GM20431 (cell line): ENCODE measurements around the gene AKT2.

Source experiments
- in situ Hi-C: fragments of 300-500 bp; cut with MseI, MboI; formaldehyde crosslinking; loops from one replicate; pipeline ENCODE4 v1.15.0; 2020; ENCODE audit warnings: low sequenced_read_pairs; ENCODE audit not compliant: unreplicated experiment

Gene AKT2

GRCh38 chr19:40274585-40275544 is 10.3 kb downstream of the AKT2 start:
- in situ Hi-C loops, result no loop called here

- in situ Hi-C loops, result no loop called here
Observed at GRCh38 chr19:40273469-40274360, 11.4 kb downstream of the AKT2 start.

DNA sequence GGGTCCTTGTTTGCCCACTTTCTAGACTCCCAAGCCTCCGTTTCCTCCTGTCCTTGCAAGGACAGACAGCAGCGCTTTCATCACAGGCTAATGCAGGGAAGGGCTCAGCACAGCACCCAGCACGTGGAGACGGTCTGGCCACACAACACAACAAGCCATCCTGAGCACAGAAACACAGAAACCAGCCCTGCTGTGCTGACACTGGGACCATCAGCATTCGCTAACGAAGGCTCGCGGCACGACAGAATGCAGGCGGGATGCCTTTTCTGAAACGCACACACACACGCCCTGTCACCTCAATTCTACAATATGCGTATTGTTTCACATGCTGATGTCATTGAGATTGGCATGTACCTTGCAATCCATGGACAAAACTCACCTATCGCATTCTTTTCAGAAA is 12.9 kb downstream of the AKT2 start:
- in situ Hi-C loops, result no loop called here

DNA sequence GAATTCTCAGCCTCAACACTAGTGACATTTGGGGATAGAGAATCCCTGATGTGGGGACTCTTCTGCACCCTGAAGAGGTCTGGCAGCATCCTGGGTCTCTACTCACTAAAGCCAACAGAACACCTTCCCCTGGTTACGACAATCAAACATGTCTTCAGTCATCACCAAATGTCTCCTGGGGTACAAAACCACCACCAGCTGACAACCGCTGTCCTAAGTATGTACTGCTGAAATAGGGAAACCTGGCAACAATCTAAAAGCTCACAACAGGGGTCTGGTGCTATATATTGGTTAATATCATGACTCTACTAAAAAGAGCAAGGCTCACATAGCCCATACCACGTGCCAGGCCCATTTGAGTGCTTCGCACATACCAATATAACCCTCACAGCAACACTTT is 13.4 kb downstream of the AKT2 start:
- in situ Hi-C loops, result no loop called here

DNA sequence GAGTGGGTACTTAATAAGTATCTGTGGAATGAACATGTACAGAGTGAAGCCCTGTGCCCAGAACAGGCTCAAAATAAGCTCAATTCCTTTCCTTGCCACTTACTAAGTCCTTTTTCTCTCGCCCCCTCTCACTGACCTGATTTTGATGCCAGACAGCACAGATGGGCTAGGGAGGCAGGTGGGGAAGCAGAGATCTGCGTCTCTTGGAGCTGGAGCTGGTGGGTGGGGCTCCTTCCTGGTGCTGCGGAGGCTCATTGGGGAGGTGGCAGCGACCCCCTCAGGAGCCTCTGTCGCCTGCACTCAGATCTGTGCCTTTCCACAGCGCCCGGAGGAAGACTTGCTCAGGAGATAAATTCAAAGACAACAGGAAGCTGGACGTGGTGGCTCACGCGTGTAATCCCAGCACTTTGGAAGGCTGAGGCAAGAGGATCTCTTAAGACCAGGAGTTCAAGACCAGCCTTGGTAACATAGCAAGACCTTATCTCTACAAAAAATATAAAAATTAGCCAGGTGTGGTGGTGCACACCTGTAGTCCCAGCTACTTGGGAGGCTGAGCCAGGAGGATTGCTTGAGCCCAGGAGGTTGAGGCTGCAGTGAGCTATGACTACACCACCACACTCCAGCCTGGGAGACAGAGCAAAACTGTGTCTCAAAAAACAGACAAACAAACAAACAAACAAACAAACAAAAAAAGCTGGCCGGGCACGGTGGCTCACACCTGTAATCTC is 14.6 kb downstream of the AKT2 start:
- in situ Hi-C loops, result no loop called here

DNA sequence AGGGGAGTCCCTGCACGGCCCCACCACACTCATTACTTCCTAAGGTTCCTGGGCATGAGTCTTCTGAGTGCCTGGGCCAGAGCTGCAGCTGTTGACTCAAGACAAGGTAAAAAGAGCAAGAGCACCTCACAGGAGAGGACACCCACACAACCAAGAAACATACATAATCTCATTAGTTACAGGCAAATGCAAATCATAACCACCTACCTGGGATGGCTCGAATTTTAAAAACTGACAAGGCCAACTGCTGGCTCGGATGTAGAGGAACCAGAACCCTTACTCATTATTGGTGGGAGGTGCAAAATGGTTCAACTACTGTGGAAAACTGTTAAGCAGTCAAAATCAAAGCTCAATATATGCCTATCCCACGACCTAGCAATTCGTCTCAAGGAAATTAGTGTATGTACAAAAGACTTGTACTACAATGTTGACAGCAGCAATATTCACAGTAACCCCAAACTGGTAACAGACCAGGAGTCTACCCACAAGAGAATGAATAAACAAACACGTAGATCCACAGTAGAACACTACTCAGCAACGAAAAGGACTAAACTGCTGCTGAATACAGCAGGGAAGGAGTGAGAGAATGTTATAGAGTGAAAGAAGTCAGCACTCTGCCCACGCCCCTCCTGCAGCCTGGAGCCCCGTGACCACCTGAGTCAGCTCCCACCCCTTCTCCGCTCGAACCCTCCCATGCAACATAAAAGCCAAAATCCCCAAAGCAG is 15.8 kb downstream of the AKT2 start:
- in situ Hi-C loops, result no loop called here

DNA sequence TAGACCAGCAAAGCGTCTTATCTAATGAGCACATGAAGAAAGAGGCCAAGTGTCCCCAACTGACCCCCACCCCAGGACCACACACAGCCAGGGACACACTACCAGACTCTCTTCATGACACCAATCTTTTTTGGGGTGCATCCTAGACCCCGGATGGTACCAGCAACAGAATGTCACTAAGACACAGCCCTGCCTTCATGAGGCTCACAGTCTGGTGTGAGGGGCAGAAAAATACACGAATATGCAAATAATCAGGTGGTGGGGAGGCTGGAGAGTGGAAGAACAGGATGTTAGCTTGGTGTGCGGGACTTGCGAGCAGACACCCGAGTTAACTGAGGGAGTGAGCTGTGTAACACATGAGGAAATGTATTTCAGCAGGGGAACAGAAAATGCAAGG is 17.5 kb downstream of the AKT2 start:
- in situ Hi-C loops, result no loop called here

DNA sequence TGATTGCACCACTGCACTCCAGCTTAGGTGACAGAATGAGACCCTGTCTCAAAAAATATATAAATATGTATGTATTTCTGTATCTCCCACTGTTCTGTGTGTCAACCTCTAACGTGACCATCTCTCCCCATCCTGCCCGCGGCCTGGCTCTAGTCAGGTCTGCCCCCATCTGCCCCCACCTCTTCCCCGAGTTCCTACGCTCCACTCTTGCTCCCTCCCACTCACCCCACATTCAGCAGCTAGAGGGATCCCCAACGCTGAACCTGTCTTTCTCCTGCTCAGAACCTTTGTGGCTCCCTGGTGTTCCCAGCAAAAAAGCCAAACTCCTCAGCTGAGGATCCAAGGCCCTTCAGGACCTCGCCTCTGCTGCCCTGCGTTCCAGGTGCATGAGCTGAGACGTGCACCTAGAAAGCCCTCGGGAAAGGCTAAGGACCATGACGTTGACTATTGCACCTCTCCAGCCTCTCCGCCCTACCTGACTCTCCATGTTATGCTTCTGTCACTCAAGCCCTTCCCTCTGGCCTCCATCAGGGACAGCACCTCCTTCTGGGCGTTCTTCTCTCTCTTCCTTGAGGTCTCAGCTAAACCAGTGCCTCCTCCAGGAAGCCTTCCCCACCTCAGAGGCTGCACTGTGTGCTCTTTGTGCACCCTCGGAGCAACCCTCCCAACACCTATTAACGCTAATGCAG is 18.1 kb downstream of the AKT2 start:
- in situ Hi-C loops, result no loop called here

DNA sequence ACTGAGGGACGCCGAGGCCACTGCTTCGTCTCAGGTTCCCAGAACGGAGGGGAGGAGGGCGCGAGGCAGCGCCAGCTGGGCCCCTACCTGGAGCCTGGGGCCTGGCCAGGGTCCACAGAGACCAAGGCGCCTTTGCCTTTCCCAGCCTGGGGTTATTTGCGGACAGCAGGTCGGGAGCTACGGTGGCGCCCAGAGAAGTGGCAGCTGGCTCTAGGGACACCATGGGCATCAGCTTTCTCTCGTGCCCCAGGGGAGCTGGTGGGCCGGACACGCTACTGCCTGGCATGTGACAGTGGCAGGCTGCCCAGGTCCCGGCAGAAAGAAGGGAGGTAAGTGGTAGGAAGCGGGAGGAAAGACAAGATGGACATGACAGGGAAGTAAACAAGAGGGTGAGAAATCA is 19.0 kb downstream of the AKT2 start:
- in situ Hi-C loops, result no loop called here

DNA sequence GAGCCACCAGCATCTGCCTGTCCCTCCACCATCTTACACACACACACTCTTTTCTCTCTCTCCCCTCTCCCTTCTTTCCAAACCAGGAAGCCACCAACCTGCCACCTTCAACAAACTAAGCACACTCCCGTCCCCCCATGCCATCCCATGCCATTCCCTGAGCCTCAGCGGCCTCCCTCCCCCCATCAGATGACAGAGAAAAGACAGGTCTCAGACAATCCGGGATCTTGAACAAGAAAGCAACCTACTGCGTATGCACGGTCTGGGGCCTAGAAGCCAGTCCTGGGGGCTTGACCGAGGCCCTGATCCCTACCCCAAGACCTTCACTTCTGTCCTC is 19.4 kb downstream of the AKT2 start:
- in situ Hi-C loops, result no loop called here

DNA sequence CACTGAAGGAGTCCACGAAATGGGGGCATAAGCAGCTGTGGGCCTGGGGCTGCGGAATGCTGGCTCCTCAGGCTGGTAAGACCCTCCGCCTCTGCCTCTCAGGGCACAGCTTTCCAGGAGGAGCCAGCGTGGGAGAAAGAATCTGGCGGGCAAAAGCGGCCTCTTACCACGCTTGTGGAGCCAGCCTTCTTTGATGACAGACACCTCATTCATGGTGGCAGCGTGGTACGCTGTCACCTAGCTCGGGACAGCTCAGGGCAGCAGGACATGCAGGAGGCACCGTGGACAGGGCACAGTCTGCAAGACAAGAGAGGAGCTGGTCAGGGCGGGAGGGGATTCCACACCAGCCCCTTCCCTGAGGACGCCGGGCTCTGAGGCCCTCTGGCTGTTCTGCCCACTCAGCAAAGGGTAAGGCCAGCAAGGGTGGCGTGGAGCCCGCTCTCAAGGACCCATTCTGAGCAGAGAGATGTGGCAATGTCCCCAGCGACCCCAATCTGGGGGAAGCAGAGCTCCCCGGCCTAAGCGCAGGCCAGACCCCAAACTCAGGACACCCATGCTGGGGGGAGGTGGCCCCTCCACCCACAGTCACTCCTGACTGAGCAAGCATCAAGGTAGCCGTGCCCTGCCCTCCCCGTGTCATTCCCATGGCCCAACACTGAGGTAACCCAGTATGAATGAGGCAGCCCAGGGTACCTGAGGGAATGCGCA is 19.9 kb downstream of the AKT2 start:
- in situ Hi-C loops, result no loop called here

DNA sequence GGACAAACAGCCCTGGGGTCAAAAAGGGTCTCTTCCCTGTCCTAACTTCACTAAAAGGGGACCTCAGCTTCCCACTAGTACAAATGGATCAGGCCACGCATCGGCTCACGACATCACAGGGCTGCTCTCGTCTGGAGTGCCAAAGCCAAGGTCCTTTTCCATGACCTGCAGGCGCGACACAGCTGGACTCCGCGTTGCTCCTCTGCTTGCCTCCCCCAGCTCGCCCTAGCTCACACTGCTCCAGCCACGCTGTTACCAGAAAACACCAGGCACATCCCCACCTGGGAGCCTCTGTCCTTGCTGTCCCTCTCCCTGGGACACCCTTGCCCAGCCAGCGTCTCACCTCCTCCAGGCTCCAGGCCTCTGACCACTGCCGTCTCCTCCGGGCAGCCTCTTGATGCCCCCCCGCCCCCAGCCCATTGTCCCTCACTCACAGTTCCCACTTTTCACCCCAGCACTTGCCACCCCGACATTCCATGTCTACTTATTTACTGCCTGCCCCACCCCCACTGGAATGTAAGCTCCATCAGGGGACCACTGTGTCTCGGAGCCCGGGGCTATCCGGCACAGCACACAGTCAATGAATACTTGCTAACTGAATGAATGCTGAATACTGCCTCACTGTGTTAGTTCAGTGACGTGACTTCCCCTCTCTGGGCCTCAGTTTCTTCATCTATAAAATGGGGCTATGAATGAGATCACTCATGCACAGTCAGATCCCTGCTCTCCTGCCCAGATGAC is 20.7 kb downstream of the AKT2 start:
- in situ Hi-C loops, result no loop called here

DNA sequence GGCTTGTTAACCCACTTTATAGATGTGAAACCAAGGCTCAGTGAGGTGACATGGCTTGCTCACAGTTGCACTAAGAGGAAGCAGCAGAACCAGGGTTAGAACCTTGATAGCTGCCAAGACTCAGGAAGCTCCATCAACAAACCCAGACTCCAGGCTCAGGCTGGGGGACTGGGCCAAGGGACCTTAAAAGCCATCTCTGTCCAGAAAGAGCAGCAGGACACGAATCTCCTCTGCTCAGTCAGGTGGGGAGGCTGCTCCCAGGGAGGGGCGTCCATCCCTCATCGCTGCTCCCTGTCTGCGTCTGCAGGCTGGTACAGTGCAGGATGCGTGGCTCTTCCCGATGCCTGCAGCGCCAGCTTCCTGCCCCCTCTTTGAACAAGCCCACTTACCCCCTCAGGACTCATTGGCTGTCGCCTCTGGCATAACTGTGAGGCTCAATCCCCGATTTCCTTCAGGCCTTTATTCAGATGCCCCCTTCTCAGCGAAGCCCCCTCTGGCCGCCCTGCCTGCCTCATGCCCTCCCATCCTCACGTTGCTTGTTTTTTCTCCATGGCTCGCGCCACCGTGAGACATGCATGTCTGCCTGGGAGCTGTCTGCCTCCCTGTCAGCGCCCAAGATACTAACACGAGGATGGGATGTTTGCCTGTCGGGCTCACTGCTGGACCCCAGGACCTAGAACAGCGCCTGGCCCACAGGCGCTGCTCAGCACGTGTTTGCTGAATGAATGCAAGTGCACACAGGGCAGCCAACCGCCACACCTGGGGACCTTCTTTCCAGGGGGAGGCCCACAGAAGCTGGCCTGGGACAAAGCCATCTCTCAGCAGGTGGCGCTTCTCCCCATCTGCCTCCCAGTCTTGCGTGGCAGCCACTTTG is 21.5 kb downstream of the AKT2 start:
- in situ Hi-C loops, result no loop called here

- in situ Hi-C loops, result no loop called here
Observed at GRCh38 chr19:40262422-40262821, 22.7 kb downstream of the AKT2 start.

- in situ Hi-C loops, result no loop called here
Observed at GRCh38 chr19:40261631-40262030, 23.5 kb downstream of the AKT2 start.

DNA sequence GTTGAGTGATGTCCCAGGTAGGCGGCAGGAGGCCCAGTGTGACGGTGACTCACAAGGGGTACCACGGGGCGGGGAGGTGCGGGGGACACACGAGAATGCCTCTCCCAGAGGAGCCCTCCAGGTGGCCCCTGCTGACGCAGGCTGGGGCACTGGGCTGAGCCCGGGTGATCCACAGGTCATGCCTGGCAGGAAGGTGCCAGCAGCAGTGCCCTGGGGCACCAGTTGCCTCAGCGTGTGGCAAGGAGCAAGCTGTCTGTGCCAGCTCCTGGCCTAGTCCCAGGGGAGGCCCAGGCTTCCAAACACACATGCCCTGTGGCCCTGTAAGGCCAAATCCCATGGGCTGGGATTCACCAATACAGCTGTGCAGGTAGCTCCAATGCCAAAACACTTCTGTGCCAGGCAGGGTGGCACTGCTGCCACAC is 28.0 kb downstream of the AKT2 start:
- in situ Hi-C loops, result no loop called here

DNA sequence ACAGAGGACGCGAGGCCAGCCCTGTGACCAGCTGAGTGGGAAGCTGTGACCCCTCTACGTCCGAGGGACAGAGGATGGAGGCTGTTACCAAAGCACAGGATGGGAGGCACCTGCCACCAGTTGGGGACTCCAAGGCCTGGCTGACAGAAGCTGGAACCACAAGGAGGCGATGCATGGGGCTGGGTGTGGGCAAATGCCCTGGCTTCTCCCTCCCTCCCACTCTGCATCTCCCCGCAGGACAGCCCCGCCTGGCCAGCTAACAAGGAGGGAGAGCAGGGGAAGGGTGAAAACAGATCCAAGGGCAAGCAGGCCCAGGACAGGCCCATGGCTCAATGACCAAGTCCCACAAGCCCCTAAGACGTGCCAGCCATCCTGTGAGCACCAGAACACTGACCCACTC is 28.6 kb downstream of the AKT2 start:
- in situ Hi-C loops, result no loop called here
